ENCODE measurements around the gene NFXL1.

DNA sequence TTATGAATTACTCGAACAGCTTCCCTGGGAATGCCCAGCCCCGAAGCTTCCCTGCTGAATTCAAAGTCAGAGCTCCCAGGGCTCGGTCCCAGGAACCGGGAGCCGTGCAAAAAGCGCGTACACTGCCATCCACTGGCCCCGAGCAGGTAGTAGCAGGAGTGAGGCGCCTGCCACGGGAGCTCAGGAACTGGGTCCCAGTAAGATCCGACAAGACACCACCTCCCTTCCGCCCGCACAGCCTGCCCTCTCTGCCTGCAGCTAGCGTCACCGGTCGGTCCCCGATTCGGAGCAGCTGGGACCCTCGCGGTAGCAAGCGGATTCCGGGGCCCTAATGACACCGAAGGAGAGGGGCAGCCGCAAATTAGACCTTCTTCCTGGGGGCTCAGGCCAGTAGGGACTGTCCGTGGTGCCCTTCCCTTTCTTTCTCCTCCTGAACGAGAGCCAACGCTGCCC lies 77.7 kb downstream of the NFXL1 start:
- TF ChIP-seq EZH2 (IDR thresholded peaks at IDR 0.05; ENCODE audit: low read length, missing control alignments): no peak
- TF ChIP-seq, protein P1, sequence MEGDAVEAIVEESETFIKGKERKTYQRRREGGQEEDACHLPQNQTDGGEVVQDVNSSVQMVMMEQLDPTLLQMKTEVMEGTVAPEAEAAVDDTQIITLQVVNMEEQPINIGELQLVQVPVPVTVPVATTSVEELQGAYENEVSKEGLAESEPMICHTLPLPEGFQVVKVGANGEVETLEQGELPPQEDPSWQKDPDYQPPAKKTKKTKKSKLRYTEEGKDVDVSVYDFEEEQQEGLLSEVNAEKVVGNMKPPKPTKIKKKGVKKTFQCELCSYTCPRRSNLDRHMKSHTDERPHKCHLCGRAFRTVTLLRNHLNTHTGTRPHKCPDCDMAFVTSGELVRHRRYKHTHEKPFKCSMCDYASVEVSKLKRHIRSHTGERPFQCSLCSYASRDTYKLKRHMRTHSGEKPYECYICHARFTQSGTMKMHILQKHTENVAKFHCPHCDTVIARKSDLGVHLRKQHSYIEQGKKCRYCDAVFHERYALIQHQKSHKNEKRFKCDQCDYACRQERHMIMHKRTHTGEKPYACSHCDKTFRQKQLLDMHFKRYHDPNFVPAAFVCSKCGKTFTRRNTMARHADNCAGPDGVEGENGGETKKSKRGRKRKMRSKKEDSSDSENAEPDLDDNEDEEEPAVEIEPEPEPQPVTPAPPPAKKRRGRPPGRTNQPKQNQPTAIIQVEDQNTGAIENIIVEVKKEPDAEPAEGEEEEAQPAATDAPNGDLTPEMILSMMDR (conservative IDR thresholded peaks at IDR 0.05 in 1 of 2, IDR thresholded peaks at IDR 0.05 in 1 of 2; ENCODE audit: low read depth in 1 of 2, low read length in 2 of 2): peak; percentile 65 to 81
